ENCODE results near the gene CLDN4. TPM values are rescaled to one million over a fixed set of nuclear protein-coding genes. Genes with fewer than 3 reads are reported as not detected.
"Not testable (repeated sequence)": the region's sequence is repeated elsewhere in the genome, so short reads cannot be mapped to it uniquely, and the experiment has no call there.

Gene CLDN4
- not detected in 2 replicates for total RNA-seq (2014; rRNA removed; shearing (Covaris generic); ENCODE audit: low replicate concordance)

GRCh38 chr7:73830681-73831583, at the start of gene CLDN4:
Gene CLDN4, plus strand, starts transcription at chr7:73830996. Its CDS starts 206 bp downstream, at chr7:73831202.
- H3K4me3 ChIP-seq (ENCODE audit: low read length) = no peak within 1 kb of the TSS
- H4K20me1 ChIP-seq (ENCODE audit: insufficient read depth, low read depth, low read length) = no peaks in the 10 kb centered on the region
- H3K9ac ChIP-seq (ENCODE audit: low read length) = no peak within 1 kb of the TSS
- H2AFZ ChIP-seq (ENCODE audit: low read length) = no peak within 1 kb of the TSS
- H3K79me2 ChIP-seq (ENCODE audit: low read length) = no peaks in the 10 kb centered on the region
- H3K27me3 ChIP-seq (ENCODE audit: low read length) = no peaks in the 10 kb centered on the region
- H3K36me3 ChIP-seq (ENCODE audit: insufficient read depth, low read length) = no peaks in the 10 kb centered on the region
- no peak within 1 kb of the TSS for H3K27ac ChIP-seq (ENCODE audit: low read length)
- H3K4me1 ChIP-seq (ENCODE audit: low read length) = no peaks in the 10 kb centered on the region
- DNase-seq = no peak
- H3K9me3 ChIP-seq (ENCODE audit: low read length) = no peaks in the 10 kb centered on the region
- no peaks in the 10 kb centered on the region for H3K9me2 ChIP-seq (replicated peaks; ENCODE audit: insufficient read depth, low read length)
- no peak within 1 kb of the TSS for H3K4me2 ChIP-seq (ENCODE audit: low read depth, low read length, poor library complexity, severe bottlenecking)

- no peaks in the 10 kb centered on the region for H3K9me3 ChIP-seq (ENCODE audit: low read length)
- H4K20me1 ChIP-seq (ENCODE audit: insufficient read depth, low read depth, low read length) = no peaks in the 10 kb centered on the region
- no peak overlapping the region for H3K4me3 ChIP-seq (ENCODE audit: low read length)
- no peak overlapping the region for H2AFZ ChIP-seq (ENCODE audit: low read length)
- no peak for DNase-seq
- H3K9ac ChIP-seq (ENCODE audit: low read length) = no peak overlapping the region
- H3K36me3 ChIP-seq (ENCODE audit: insufficient read depth, low read length) = no peaks in the 10 kb centered on the region
- no peaks in the 10 kb centered on the region for H3K9me2 ChIP-seq (replicated peaks; ENCODE audit: insufficient read depth, low read length)
- no peak overlapping the region for H3K4me2 ChIP-seq (ENCODE audit: low read depth, low read length, poor library complexity, severe bottlenecking)
- no peak overlapping the region for H3K27ac ChIP-seq (ENCODE audit: low read length)
- no peaks in the 10 kb centered on the region for H3K4me1 ChIP-seq (ENCODE audit: low read length)
- no peaks in the 10 kb centered on the region for H3K79me2 ChIP-seq (ENCODE audit: low read length)
- no peaks in the 10 kb centered on the region for H3K27me3 ChIP-seq (ENCODE audit: low read length)
Measured at GRCh38 chr7:73786588-73786987, 44.2 kb upstream of the CLDN4 start.

- H3K9me3 ChIP-seq (ENCODE audit: low read length); H3K27me3 ChIP-seq (ENCODE audit: low read length); H3K4me3 ChIP-seq (ENCODE audit: low read length); H3K4me1 ChIP-seq (ENCODE audit: low read length); H3K27ac ChIP-seq (ENCODE audit: low read length); H4K20me1 ChIP-seq (ENCODE audit: insufficient read depth, low read depth, low read length); H3K79me2 ChIP-seq (ENCODE audit: low read length); DNase-seq; H3K9me2 ChIP-seq (replicated peaks; ENCODE audit: insufficient read depth, low read length); H3K36me3 ChIP-seq (ENCODE audit: insufficient read depth, low read length); H3K4me2 ChIP-seq (ENCODE audit: low read depth, low read length, poor library complexity, severe bottlenecking); H2AFZ ChIP-seq (ENCODE audit: low read length); H3K9ac ChIP-seq (ENCODE audit: low read length): not testable (repeated sequence)
Measured at GRCh38 chr7:73787786-73788048, 43.1 kb upstream of the CLDN4 start.

GRCh38 chr7:73789051-73789450, 41.7 kb upstream of the CLDN4 start:
- Histone ChIP-seq H3K9me2 (replicated peaks; ENCODE audit: insufficient read depth, low read length) (no peaks in the 10 kb centered on the region), H3K36me3 (ENCODE audit: insufficient read depth, low read length) (no peaks in the 10 kb centered on the region), H3K27me3 (ENCODE audit: low read length) (no peaks in the 10 kb centered on the region), H3K4me1 (ENCODE audit: low read length) (no peaks in the 10 kb centered on the region), H3K4me3 (ENCODE audit: low read length) (no peak overlapping the region), H3K4me2 (ENCODE audit: low read depth, low read length, poor library complexity, severe bottlenecking) (no peak overlapping the region), H3K9ac (ENCODE audit: low read length) (no peak overlapping the region), H3K79me2 (ENCODE audit: low read length) (no peaks in the 10 kb centered on the region), H3K27ac (ENCODE audit: low read length) (no peak overlapping the region), H2AFZ (ENCODE audit: low read length) (no peak overlapping the region), H3K9me3 (ENCODE audit: low read length) (no peaks in the 10 kb centered on the region), H4K20me1 (ENCODE audit: insufficient read depth, low read depth, low read length) (no peaks in the 10 kb centered on the region)
- DNase-seq = no peak

- not testable (repeated sequence) for H2AFZ ChIP-seq (ENCODE audit: low read length); DNase-seq; H3K9me3 ChIP-seq (ENCODE audit: low read length); H3K4me1 ChIP-seq (ENCODE audit: low read length); H3K79me2 ChIP-seq (ENCODE audit: low read length); H3K4me3 ChIP-seq (ENCODE audit: low read length); H3K36me3 ChIP-seq (ENCODE audit: insufficient read depth, low read length); H3K9ac ChIP-seq (ENCODE audit: low read length); H3K27ac ChIP-seq (ENCODE audit: low read length); H3K4me2 ChIP-seq (ENCODE audit: low read depth, low read length, poor library complexity, severe bottlenecking); H4K20me1 ChIP-seq (ENCODE audit: insufficient read depth, low read depth, low read length); H3K9me2 ChIP-seq (replicated peaks; ENCODE audit: insufficient read depth, low read length); H3K27me3 ChIP-seq (ENCODE audit: low read length)
Measured at GRCh38 chr7:73791170-73791690, 39.6 kb upstream of the CLDN4 start.

- H3K79me2 ChIP-seq (ENCODE audit: low read length); H2AFZ ChIP-seq (ENCODE audit: low read length); H4K20me1 ChIP-seq (ENCODE audit: insufficient read depth, low read depth, low read length); H3K36me3 ChIP-seq (ENCODE audit: insufficient read depth, low read length); H3K27ac ChIP-seq (ENCODE audit: low read length); H3K9me3 ChIP-seq (ENCODE audit: low read length); H3K9me2 ChIP-seq (replicated peaks; ENCODE audit: insufficient read depth, low read length); DNase-seq; H3K9ac ChIP-seq (ENCODE audit: low read length); H3K27me3 ChIP-seq (ENCODE audit: low read length); H3K4me2 ChIP-seq (ENCODE audit: low read depth, low read length, poor library complexity, severe bottlenecking); H3K4me1 ChIP-seq (ENCODE audit: low read length); H3K4me3 ChIP-seq (ENCODE audit: low read length): not testable (repeated sequence)
Measured at GRCh38 chr7:73795188-73795587, 35.6 kb upstream of the CLDN4 start.

GRCh38 chr7:73796656-73797055, 34.1 kb upstream of the CLDN4 start:
- not testable (repeated sequence) for DNase-seq; H3K79me2 ChIP-seq (ENCODE audit: low read length); H3K36me3 ChIP-seq (ENCODE audit: insufficient read depth, low read length); H3K9ac ChIP-seq (ENCODE audit: low read length); H3K9me3 ChIP-seq (ENCODE audit: low read length); H2AFZ ChIP-seq (ENCODE audit: low read length); H3K4me3 ChIP-seq (ENCODE audit: low read length); H3K9me2 ChIP-seq (replicated peaks; ENCODE audit: insufficient read depth, low read length); H3K27me3 ChIP-seq (ENCODE audit: low read length); H3K4me1 ChIP-seq (ENCODE audit: low read length); H3K27ac ChIP-seq (ENCODE audit: low read length); H4K20me1 ChIP-seq (ENCODE audit: insufficient read depth, low read depth, low read length); H3K4me2 ChIP-seq (ENCODE audit: low read depth, low read length, poor library complexity, severe bottlenecking)

GRCh38 chr7:73797176-73797575, 33.6 kb upstream of the CLDN4 start:
- not testable (repeated sequence) for H3K36me3 ChIP-seq (ENCODE audit: insufficient read depth, low read length); H3K27ac ChIP-seq (ENCODE audit: low read length); H2AFZ ChIP-seq (ENCODE audit: low read length); H3K9ac ChIP-seq (ENCODE audit: low read length); H3K4me2 ChIP-seq (ENCODE audit: low read depth, low read length, poor library complexity, severe bottlenecking); H3K9me3 ChIP-seq (ENCODE audit: low read length); H3K9me2 ChIP-seq (replicated peaks; ENCODE audit: insufficient read depth, low read length); H3K4me1 ChIP-seq (ENCODE audit: low read length); H3K79me2 ChIP-seq (ENCODE audit: low read length); H4K20me1 ChIP-seq (ENCODE audit: insufficient read depth, low read depth, low read length); H3K27me3 ChIP-seq (ENCODE audit: low read length); DNase-seq; H3K4me3 ChIP-seq (ENCODE audit: low read length)

All from Karpas-422 (cell line).